Testis (tissue), 3 donors: ENCODE measurements around the gene VPS33A. TPM values are rescaled to one million over a fixed set of nuclear protein-coding genes. Genes with fewer than 3 reads are reported as not detected.

ENCODE experiments used
- DNase-seq: peaks from one replicate; pipeline ENCODE4 v3.0.0-alpha.2; 2019
- H3K27ac ChIP-seq, 2 donors: fragments of 200-600 bp; sonication (generic); one replicate each; pipeline ENCODE4 v1.5.1; 2019
- H3K27me3 ChIP-seq: fragments of 200-600 bp; sonication (generic); one replicate; pipeline ENCODE4 v1.5.1; 2019
- H3K36me3 ChIP-seq: fragments of 200-600 bp; sonication (generic); one replicate; pipeline ENCODE4 v1.5.1; 2017; ENCODE audit warnings: low read depth; ENCODE audit errors: missing control alignments
- H3K4me1 ChIP-seq: fragments of 200-600 bp; sonication (generic); one replicate; pipeline ENCODE4 v1.5.1; 2019
- H3K4me3 ChIP-seq, 2 donors: fragments of 200-600 bp; sonication (generic); one replicate each; pipeline ENCODE4 v1.5.1; 2017 to 2019
- H3K9me3 ChIP-seq: fragments of 200-600 bp; sonication (generic); one replicate; pipeline ENCODE4 v1.5.1; 2017
- CTCF ChIP-seq, 3 experiments: fragments of 450-650 bp in 2 of 3; fragments of 200-600 bp in 1 of 3; sonication (generic) in 1 of 3; IDR thresholded peaks; one replicate each; pipeline ENCODE4 v1.5.1; 2016 to 2019; ENCODE audit warnings: antibody characterized with exemption in 3 of 3, mild to moderate bottlenecking in 2 of 3, moderate library complexity in 1 of 3
- POLR2A ChIP-seq: fragments of 450-650 bp; IDR thresholded peaks from one replicate; pipeline ENCODE4 v1.6.1; 2017; ENCODE audit warnings: antibody characterized with exemption, mild to moderate bottlenecking, moderate library complexity
- WGBS, 2 donors: methylation state at CpG; one replicate each; pipeline ENCODE4 v1.1.5; 2018; 5-methylcytosine and 5-hydroxymethylcytosine counted together
- intact Hi-C: fragments of 100-400 bp; cut with DNase I; formaldehyde crosslinking; loops from one replicate; pipeline ENCODE4 v1.15.1; 2023; ENCODE audit warnings: low total_unique reads
- polyA plus RNA-seq: library from polyadenylated mRNA; stranded (reverse); fragments of 350-450 nt; fragmentation: Illumina TruSeq; extraction: RNeasy Lipid Tissue Mini Kit (QIAGEN cat#74804); gene quantifications from one replicate; pipeline ENCODE4 v1.2.3, GENCODE V29; 2014; ENCODE audit warnings: low read depth, low replicate concordance; ENCODE audit not compliant: insufficient read depth
- total RNA-seq, 2 donors: library from RNA; depleted of rRNA; stranded (reverse); fragments of >200 nt; gene quantifications; one replicate each; pipeline ENCODE4 v1.2.3, GENCODE V29; 2016

VPS33A gene
- total and polyA plus RNA-seq, 3 donors from 2014 or later, result 36.1 to 50.1 (median 41.3) TPM

- intact Hi-C loops, result no loop called here
These were observed 31.9 kb upstream of the VPS33A start for GRCh38 chr12:122298071-122298748.

GRCh38 chr12:122297494-122297893 is 31.2 kb upstream of the VPS33A start:
- WGBS, 2 donors, result 93 to 95% methylated on average over 9 of the region's 9 CpGs
- no peak overlapping the region for H3K4me3 ChIP-seq
- TF ChIP-seq CTCF (IDR thresholded peaks at IDR 0.05), result no peak
- TF ChIP-seq POLR2A, result no peak

More at GRCh38 chr12:122298071-122298748, 31.9 kb upstream of the VPS33A start:
- H3K27me3 ChIP-seq, result no peaks in the 10 kb centered on the region
- no peaks in the 10 kb centered on the region for H3K36me3 ChIP-seq
- no peaks in the 10 kb centered on the region for H3K4me1 ChIP-seq
- TF ChIP-seq POLR2A (no peak), CTCF (IDR thresholded peaks at IDR 0.05) (no peak)
- H3K4me3 ChIP-seq, result no peak overlapping the region
- 94 to 95% methylated on average over 14 of the region's 14 CpGs for WGBS, 2 donors
- H3K9me3 ChIP-seq, result no peaks in the 10 kb centered on the region
- no peak overlapping the region for H3K27ac ChIP-seq
- no peak for DNase-seq

GRCh38 chr12:122295877-122296276 is 29.6 kb upstream of the VPS33A start:
- intact Hi-C loops, result no loop called here
- TF ChIP-seq CTCF (IDR thresholded peaks at IDR 0.05), result no peak
- no peak for TF ChIP-seq POLR2A
- Histone ChIP-seq H3K27me3 (no peaks in the 10 kb centered on the region), H3K4me1 (no peaks in the 10 kb centered on the region), H3K4me3 (no peak overlapping the region), H3K27ac (no peak overlapping the region), H3K9me3 (no peaks in the 10 kb centered on the region), H3K36me3 (no peaks in the 10 kb centered on the region)
- no peak for DNase-seq

More at GRCh38 chr12:122297494-122297893, 31.2 kb upstream of the VPS33A start:
- no peaks in the 10 kb centered on the region for H3K9me3 ChIP-seq
- no peak for DNase-seq
- H3K36me3 ChIP-seq, result no peaks in the 10 kb centered on the region
- H3K27ac ChIP-seq, result no peak overlapping the region
- no peaks in the 10 kb centered on the region for H3K4me1 ChIP-seq
- intact Hi-C loops, result no loop called here
- H3K27me3 ChIP-seq, result no peaks in the 10 kb centered on the region

GRCh38 chr12:122293081-122293480 is 26.8 kb upstream of the VPS33A start:
- H3K27ac ChIP-seq, result no peak overlapping the region
- TF ChIP-seq CTCF (IDR thresholded peaks at IDR 0.05) (no peak), POLR2A (no peak)
- H3K9me3 ChIP-seq, result no peaks in the 10 kb centered on the region
- intact Hi-C loops, result no loop called here
- no peaks in the 10 kb centered on the region for H3K27me3 ChIP-seq
- H3K36me3 ChIP-seq, result no peaks in the 10 kb centered on the region
- 93 to 97% methylated on average over 3 of the region's 3 CpGs for WGBS, 2 donors
- H3K4me3 ChIP-seq, result no peak overlapping the region
- DNase-seq, result no peak
- no peaks in the 10 kb centered on the region for H3K4me1 ChIP-seq

GRCh38 chr12:122291431-122291830 is 25.1 kb upstream of the VPS33A start:
- H3K36me3 ChIP-seq, result no peaks in the 10 kb centered on the region
- 79 to 82% methylated on average over 8 of the region's 8 CpGs for WGBS, 2 donors
- H3K4me1 ChIP-seq, result no peaks in the 10 kb centered on the region
- no peak for DNase-seq
- TF ChIP-seq POLR2A, result no peak
- no peak for TF ChIP-seq CTCF (IDR thresholded peaks at IDR 0.05)
- H3K27me3 ChIP-seq, result no peaks in the 10 kb centered on the region
- no peaks in the 10 kb centered on the region for H3K9me3 ChIP-seq
- H3K27ac ChIP-seq, result no peak overlapping the region
- H3K4me3 ChIP-seq, result no peak overlapping the region
- intact Hi-C loops, result no loop called here
